Cardiac muscle cell (in vitro differentiated cells and primary cell): ENCODE data around the gene RERG. TPM values are rescaled to one million over a fixed set of nuclear protein-coding genes. Genes with fewer than 3 reads are reported as not detected.

ENCODE experiments used
- DNase-seq, 2 donors: peaks; one replicate each; pipeline versions ENCODE4 v3.0.0 to v3.0.0-alpha.2; 2010 to 2017; ENCODE audit warnings: low read depth in 1 of 2, low spot score in 1 of 2
- H3K27ac ChIP-seq: fragments of 200-600 bp; sonication (generic); 2 replicates; pipeline ENCODE4 v1.5.1; 2016
- H3K27me3 ChIP-seq: fragments of 200-600 bp; sonication (generic); 2 replicates; pipeline ENCODE4 v1.6.0; 2016; ENCODE audit warnings: control low read depth
- H3K36me3 ChIP-seq: fragments of 200-600 bp; sonication (generic); 2 replicates; pipeline ENCODE4 v1.5.1; 2016; ENCODE audit warnings: control low read depth
- H3K4me1 ChIP-seq: fragments of 200-600 bp; sonication (generic); 2 replicates; pipeline ENCODE4 v1.8.1; 2017; ENCODE audit warnings: low read depth, mild to moderate bottlenecking, mixed run types
- H3K4me3 ChIP-seq: fragments of 200-600 bp; sonication (generic); 2 replicates; pipeline ENCODE4 v1.5.1; 2016; ENCODE audit warnings: mild to moderate bottlenecking
- H3K9me3 ChIP-seq: fragments of 200-600 bp; sonication (generic); 2 replicates; pipeline ENCODE4 v1.5.1; 2017; ENCODE audit warnings: low read depth, mild to moderate bottlenecking, control low read depth
- polyA plus RNA-seq: library from polyadenylated mRNA; unstranded; fragments of >200 nt; fragmentation: Nextera tagmentation; extraction: Ambion mirVana; gene quantifications from 2 replicates; pipeline ENCODE4 v1.2.1, GENCODE V29; 2016
- total RNA-seq: library from RNA; depleted of rRNA; stranded (reverse); fragments of >200 nt; gene quantifications from 2 replicates; pipeline ENCODE4 v1.2.3, GENCODE V29; 2016
- TF ChIP-seq, protein P1 (sequence below): IDR thresholded peaks from 2 replicates; pipeline ENCODE4 v1.5.1; 2012; ENCODE audit warnings: low read depth, mild to moderate bottlenecking, low read length

Gene RERG
- total and polyA plus RNA-seq, 2 experiments from 2014 or later = 6.5 to 14.8 TPM

DNA sequence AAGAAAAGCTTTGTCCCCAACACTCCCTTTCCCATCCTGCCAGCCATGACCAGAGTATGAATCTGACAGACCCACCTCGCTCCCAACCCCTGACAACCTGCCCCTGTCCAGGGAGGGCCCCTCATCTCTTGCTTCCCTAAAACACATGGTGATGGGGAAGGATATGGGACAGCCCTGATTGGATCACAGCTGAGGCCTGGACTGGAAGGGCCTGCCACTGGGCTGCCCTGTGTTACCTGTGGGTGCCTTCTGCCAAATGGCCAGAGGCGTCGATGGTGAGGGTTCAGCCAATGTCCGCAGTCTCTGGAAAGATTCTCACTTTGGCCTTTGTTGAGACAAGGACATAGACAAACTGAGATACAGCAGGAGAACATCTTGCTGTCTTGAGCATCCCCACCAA is 13.3 kb upstream of the RERG start:
- peaks cover 10% of the 10 kb centered on the region for H3K27me3 ChIP-seq
- H3K9me3 ChIP-seq = no peaks in the 10 kb centered on the region
- H3K4me1 ChIP-seq = no peaks in the 10 kb centered on the region
- H3K4me3 ChIP-seq = no peak overlapping the region
- H3K36me3 ChIP-seq = no peaks in the 10 kb centered on the region
- no peak overlapping the region for H3K27ac ChIP-seq
- TF ChIP-seq, protein P1, sequence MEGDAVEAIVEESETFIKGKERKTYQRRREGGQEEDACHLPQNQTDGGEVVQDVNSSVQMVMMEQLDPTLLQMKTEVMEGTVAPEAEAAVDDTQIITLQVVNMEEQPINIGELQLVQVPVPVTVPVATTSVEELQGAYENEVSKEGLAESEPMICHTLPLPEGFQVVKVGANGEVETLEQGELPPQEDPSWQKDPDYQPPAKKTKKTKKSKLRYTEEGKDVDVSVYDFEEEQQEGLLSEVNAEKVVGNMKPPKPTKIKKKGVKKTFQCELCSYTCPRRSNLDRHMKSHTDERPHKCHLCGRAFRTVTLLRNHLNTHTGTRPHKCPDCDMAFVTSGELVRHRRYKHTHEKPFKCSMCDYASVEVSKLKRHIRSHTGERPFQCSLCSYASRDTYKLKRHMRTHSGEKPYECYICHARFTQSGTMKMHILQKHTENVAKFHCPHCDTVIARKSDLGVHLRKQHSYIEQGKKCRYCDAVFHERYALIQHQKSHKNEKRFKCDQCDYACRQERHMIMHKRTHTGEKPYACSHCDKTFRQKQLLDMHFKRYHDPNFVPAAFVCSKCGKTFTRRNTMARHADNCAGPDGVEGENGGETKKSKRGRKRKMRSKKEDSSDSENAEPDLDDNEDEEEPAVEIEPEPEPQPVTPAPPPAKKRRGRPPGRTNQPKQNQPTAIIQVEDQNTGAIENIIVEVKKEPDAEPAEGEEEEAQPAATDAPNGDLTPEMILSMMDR = no peak
- no peak for DNase-seq

DNA sequence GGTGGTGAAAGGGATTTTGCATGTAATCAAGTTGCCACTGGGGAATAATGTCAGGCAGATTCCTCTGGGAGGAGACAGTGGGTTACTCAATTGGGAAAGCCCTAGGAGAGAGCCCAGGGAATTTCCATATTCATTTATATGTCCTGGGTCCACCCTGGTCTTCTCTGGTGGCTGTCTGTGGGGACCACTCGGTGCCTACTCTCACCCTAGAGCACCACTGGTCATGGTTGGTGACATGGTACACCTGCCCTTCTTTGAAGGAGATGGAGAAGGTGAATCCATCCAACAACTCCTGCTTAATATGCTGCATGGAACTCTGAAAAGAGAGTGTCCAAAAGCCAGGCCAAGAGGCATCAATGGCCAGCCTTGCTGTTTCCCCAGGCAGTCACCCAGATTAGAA is 12.8 kb upstream of the RERG start:
- no peak overlapping the region for H3K27ac ChIP-seq
- H3K4me3 ChIP-seq = no peak overlapping the region
- no peaks in the 10 kb centered on the region for H3K9me3 ChIP-seq
- H3K36me3 ChIP-seq = no peaks in the 10 kb centered on the region
- H3K4me1 ChIP-seq = no peaks in the 10 kb centered on the region
- no peak for DNase-seq
- H3K27me3 ChIP-seq = peaks cover 10% of the 10 kb centered on the region
- TF ChIP-seq, protein P1 = no peak

DNA sequence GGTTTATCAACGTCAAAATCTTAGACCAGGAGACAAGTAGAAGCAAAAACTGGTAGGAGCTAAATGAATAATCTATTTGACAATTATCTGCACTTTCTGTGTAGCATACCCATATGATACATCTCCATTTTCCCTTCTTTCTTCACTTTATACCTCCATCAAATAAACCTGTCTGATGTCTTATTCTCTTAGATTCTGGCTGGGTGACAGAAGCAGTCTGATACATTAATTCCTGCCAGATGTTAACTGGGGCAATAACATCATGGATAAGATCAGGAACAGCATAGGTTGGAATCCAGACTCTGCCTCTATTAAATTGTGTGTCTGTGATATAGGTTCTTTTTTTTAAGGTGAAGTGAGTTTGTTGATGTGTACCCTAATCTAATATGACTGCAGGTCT is 11.7 kb upstream of the RERG start:
- DNase-seq = no peak
- H3K27me3 ChIP-seq = peaks cover 10% of the 10 kb centered on the region
- no peaks in the 10 kb centered on the region for H3K9me3 ChIP-seq

DNA sequence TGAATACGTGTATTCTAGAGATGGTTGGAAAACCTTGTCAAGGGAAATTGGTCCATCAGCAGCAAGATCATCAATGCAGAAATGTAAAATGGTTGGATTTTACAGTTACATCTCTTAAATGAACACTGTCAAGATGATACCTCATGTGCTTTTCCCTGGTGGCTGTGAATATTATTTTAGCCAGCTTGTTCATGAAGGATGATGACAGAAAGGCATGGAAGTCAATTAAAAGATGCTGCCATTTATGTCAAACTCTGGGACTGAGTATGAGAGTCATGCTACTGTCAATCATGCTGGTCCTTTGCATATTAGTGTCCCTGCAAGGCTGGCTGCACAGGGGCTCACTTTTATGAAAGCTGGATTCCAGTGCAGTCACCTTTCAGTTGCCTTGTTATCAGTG is 10.3 kb upstream of the RERG start:
- peaks cover 10% of the 10 kb centered on the region for H3K27me3 ChIP-seq
- DNase-seq = no peak
- no peaks in the 10 kb centered on the region for H3K4me1 ChIP-seq
- no peak overlapping the region for H3K4me3 ChIP-seq
- TF ChIP-seq, protein P1 = no peak
- H3K36me3 ChIP-seq = no peaks in the 10 kb centered on the region
- no peak overlapping the region for H3K27ac ChIP-seq
- no peaks in the 10 kb centered on the region for H3K9me3 ChIP-seq

More for the DNA sequence above, 11.7 kb upstream of the RERG start:
- TF ChIP-seq, protein P1 = no peak
- H3K27ac ChIP-seq = no peak overlapping the region
- no peaks in the 10 kb centered on the region for H3K36me3 ChIP-seq
- no peaks in the 10 kb centered on the region for H3K4me1 ChIP-seq
- H3K4me3 ChIP-seq = no peak overlapping the region

DNA sequence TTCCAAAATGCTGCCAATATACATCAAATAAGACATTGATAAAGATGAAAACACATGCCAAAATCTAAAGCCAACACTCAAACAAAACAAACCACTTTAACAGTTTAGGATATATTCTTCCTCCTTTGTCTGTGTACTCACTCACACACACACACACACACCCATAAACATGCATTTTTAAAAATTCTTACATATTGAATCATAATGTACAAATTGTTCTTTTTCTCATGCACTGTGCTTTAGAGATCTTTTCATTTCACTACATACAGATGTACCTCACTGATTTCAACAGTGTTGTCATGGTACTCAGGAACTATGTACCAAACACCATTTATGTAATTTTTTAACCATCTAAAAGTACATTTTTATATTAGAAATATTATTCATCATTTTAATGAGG is 9.5 kb upstream of the RERG start:
- H3K27ac ChIP-seq = no peak overlapping the region
- no peak for DNase-seq
- H3K36me3 ChIP-seq = no peaks in the 10 kb centered on the region
- TF ChIP-seq, protein P1 = no peak
- H3K9me3 ChIP-seq = no peaks in the 10 kb centered on the region
- no peak overlapping the region for H3K4me3 ChIP-seq
- H3K4me1 ChIP-seq = no peaks in the 10 kb centered on the region
- H3K27me3 ChIP-seq = peaks cover 10% of the 10 kb centered on the region

DNA sequence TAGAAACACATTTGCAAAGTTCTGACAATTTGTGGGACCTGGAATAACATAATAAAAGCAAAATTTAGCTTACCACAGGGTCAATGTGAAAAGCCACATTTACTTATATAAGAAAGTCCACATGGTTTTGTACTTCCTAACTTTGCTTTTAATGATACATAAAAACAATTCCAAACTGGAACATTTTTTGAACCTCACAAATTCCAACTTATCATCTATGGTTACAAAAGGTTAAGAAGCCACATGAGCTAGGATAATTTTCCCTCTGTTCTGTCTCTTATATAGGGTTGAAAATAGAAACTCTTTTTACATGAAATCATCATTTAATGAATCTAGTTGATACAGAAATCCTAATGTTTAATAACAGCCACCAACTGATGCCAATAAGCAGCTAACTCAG is 8.9 kb upstream of the RERG start:
- peaks cover 10% of the 10 kb centered on the region for H3K27me3 ChIP-seq
- no peak for DNase-seq
- H3K4me3 ChIP-seq = no peak overlapping the region
- H3K36me3 ChIP-seq = no peaks in the 10 kb centered on the region
- TF ChIP-seq, protein P1 = no peak
- H3K4me1 ChIP-seq = no peaks in the 10 kb centered on the region
- no peaks in the 10 kb centered on the region for H3K9me3 ChIP-seq
- no peak overlapping the region for H3K27ac ChIP-seq
